GM12878 (cell line): ENCODE measurements around the gene NOL11. TPM values are rescaled to one million over a fixed set of nuclear protein-coding genes. Genes with fewer than 3 reads are reported as not detected.

Experiments
- ATAC-seq: fragments of 200-7000 bp; cut with Tn5 transposase; 3 replicates; pipeline ENCODE4 v1.9.1; 2020; ENCODE audit warnings: mild to moderate bottlenecking, moderate library complexity
- BruUV-seq: library from RNA; stranded (reverse); fragments of 400-500 nt; replicated peaks from 2 replicates; lab custom pipeline; 2021; lab: Mats Ljungman, UMichigan
- CTCF ChIA-PET: fragments of 300-600 bp; sonication (Branson Sonifier 250); formaldehyde crosslinking; extraction: SDS; loops from one replicate; lab custom pipeline; 2021; ENCODE audit warnings: inconsistent platforms; lab: Yijun Ruan, JAX
- POLR2A ChIA-PET: fragments of 350-600 bp; formaldehyde crosslinking; extraction: SDS; loops from one replicate; lab custom pipeline; 2021; ENCODE audit warnings: inconsistent platforms; lab: Charles Lee
- RAD21 ChIA-PET: fragments of 300-600 bp; sonication (Branson Sonifier 250); formaldehyde crosslinking; loops from one replicate; lab custom pipeline; 2023; ENCODE audit warnings: antibody characterized with exemption; ENCODE audit not compliant: unreplicated experiment; lab: Charles Lee
- SMC1A ChIA-PET: fragments of 300-600 bp; sonication (Branson Sonifier 250); formaldehyde crosslinking; loops from one replicate; lab custom pipeline; 2023; ENCODE audit not compliant: unreplicated experiment, uncharacterized antibody; lab: Charles Lee
- DNase-seq: peaks from one replicate; pipeline ENCODE4 v3.0.0-alpha.2; 2011; ENCODE audit warnings: low read depth, low spot score
- FAIRE-seq: peaks from 3 replicates; lab custom pipeline; 2011; peaks lifted over from hg19 to GRCh38; lab: Jason Lieb, UNC
- H2AFZ ChIP-seq: 2 replicates; pipeline ENCODE4 v1.6.0; 2011; ENCODE audit warnings: low read depth, low read length, control low read depth; ENCODE audit not compliant: control insufficient read depth
- H3K27ac ChIP-seq: 2 replicates; pipeline ENCODE4 v1.5.1; 2011; ENCODE audit warnings: control low read depth; ENCODE audit not compliant: control insufficient read depth, insufficient read depth
- H3K27me3 ChIP-seq, 2 experiments: replicated peaks in 1 of 2; 2 replicates each; pipeline versions ENCODE4 v1.6.0 to v1.6.1; 2011; ENCODE audit warnings: low read length in 1 of 2; ENCODE audit not compliant: control insufficient read depth in 2 of 2, insufficient read depth in 2 of 2
- H3K36me3 ChIP-seq, 2 experiments: 2 replicates each; pipeline ENCODE4 v1.5.1; 2011; ENCODE audit warnings: low read length in 1 of 2; ENCODE audit not compliant: control insufficient read depth in 2 of 2, insufficient read depth in 2 of 2
- H3K4me1 ChIP-seq: 2 replicates; pipeline ENCODE4 v1.6.1; 2011; ENCODE audit warnings: mild to moderate bottlenecking, low read length, moderate library complexity, mixed read lengths; ENCODE audit not compliant: control insufficient read depth, insufficient read depth
- H3K4me2 ChIP-seq: 2 replicates; pipeline ENCODE4 v1.6.0; 2011; ENCODE audit warnings: control low read depth; ENCODE audit not compliant: control insufficient read depth, insufficient read depth
- H3K4me3 ChIP-seq: fragments of 200-600 bp; sonication (generic); 2 replicates; pipeline ENCODE4 v1.5.1; 2016
- H3K79me2 ChIP-seq: 2 replicates; pipeline ENCODE4 v1.6.0; 2011; ENCODE audit warnings: low read length; ENCODE audit not compliant: control insufficient read depth, insufficient read depth
- H3K9ac ChIP-seq: 2 replicates; pipeline ENCODE4 v1.8.0; 2011; ENCODE audit warnings: low read length, control low read depth, mixed read lengths; ENCODE audit not compliant: control insufficient read depth, insufficient read depth
- H3K9me3 ChIP-seq: replicated peaks from 3 replicates; pipeline ENCODE4 v1.5.1; 2011; ENCODE audit warnings: mild to moderate bottlenecking, low read length; ENCODE audit not compliant: control insufficient read depth, insufficient read depth
- H4K20me1 ChIP-seq: 2 replicates; pipeline ENCODE4 v1.6.0; 2011; ENCODE audit not compliant: control insufficient read depth, insufficient read depth
- BHLHE40 ChIP-seq, 2 experiments: fragments of 450-650 bp in 1 of 2; IDR thresholded peaks; 2 replicates each; pipeline ENCODE4 v1.6.1; 2011 to 2017; ENCODE audit warnings: low read depth in 2 of 2, borderline replicate concordance in 1 of 2, improper control_type of control experiment in 1 of 2, low read length in 1 of 2, mild to moderate bottlenecking in 1 of 2
- JUNB ChIP-seq: IDR thresholded peaks from 2 replicates; pipeline ENCODE4 v1.6.1; 2016; ENCODE audit warnings: antibody characterized with exemption, mild to moderate bottlenecking
- KAT2A ChIP-seq: conservative IDR thresholded peaks from 2 replicates; pipeline ENCODE4 v1.6.1; 2011; ENCODE audit warnings: low read depth, low read length; ENCODE audit not compliant: control insufficient read depth
- WGBS: methylation state at CpG from one replicate; pipeline ENCODE4 v1.1.6; 2016; ENCODE audit warnings: low lambda C conversion rate; ENCODE audit not compliant: insufficient replicate concordance, insufficient coverage; ENCODE audit errors: missing lambda C conversion rate; 5-methylcytosine and 5-hydroxymethylcytosine counted together
- in situ Hi-C: fragments of 300-500 bp; cut with MboI; formaldehyde crosslinking; loops from 9 replicates; pipeline ENCODE4 v1.14.3; 2018; ENCODE audit warnings: mixed read lengths
- intact Hi-C: fragments of 100-400 bp; cut with micrococcal nuclease; formaldehyde crosslinking; loops from one replicate; pipeline ENCODE4 v1.14.2; 2022; ENCODE audit not compliant: unreplicated experiment
- polyA plus RNA-seq, 11 experiments: library from polyadenylated mRNA; depleted of rRNA in 4 of 11; unstranded in 6 of 11; stranded (reverse) in 5 of 11; fragments of >200 nt; fragmentation: Nextera tagmentation in 4 of 11; fragmentation: Illumina TruSeq in 1 of 11; extraction: Ambion mirVana in 4 of 11; extraction: Trizol in 1 of 11; gene quantifications; 1 replicate in 1 of 11; 2 replicates in 10 of 11; pipeline versions ENCODE4 v1.2.1 to v1.2.3, GENCODE V29; 2011 to 2016; ENCODE audit warnings: inconsistent platforms in 2 of 11, missing spikeins in 2 of 11, low read depth in 1 of 11
- total RNA-seq, 4 experiments: library from RNA; depleted of rRNA in 3 of 4; stranded (reverse); fragments of >200 nt in 3 of 4; fragmentation: Illumina TruSeq in 1 of 4; extraction: Trizol in 1 of 4; gene quantifications; 2 replicates each; pipeline versions ENCODE4 v1.2.1 to v1.2.3, GENCODE V29; 2013 to 2021
- TF ChIP-seq, protein P1 (sequence below): IDR thresholded peaks from 2 replicates; pipeline ENCODE4 v1.6.1; 2011; ENCODE audit warnings: borderline replicate concordance, low read depth, mild to moderate bottlenecking, moderate library complexity, low read length; ENCODE audit not compliant: insufficient read depth, poor library complexity, severe bottlenecking

The NOL11 gene
- total and polyA plus RNA-seq, 10 of the 15 experiments (the other 5 are each of a cell fraction or from before 2014, with no cell fraction given): 54.8 to 130 (median 94.6) TPM

GRCh38 chr17:67759355-67760171, 41.8 kb downstream of the NOL11 start:
- intact Hi-C loops: no loop called here
- H3K4me3 ChIP-seq: no peak overlapping the region
- no peak for TF ChIP-seq JUNB
- no peak for TF ChIP-seq KAT2A
- TF ChIP-seq, protein P1, sequence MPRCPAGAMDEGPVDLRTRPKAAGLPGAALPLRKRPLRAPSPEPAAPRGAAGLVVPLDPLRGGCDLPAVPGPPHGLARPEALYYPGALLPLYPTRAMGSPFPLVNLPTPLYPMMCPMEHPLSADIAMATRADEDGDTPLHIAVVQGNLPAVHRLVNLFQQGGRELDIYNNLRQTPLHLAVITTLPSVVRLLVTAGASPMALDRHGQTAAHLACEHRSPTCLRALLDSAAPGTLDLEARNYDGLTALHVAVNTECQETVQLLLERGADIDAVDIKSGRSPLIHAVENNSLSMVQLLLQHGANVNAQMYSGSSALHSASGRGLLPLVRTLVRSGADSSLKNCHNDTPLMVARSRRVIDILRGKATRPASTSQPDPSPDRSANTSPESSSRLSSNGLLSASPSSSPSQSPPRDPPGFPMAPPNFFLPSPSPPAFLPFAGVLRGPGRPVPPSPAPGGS: no peak
- TF ChIP-seq BHLHE40 (IDR thresholded peaks at IDR 0.05; ENCODE audit: borderline replicate concordance in 1 of 2, low read depth in 2 of 2, low read length in 1 of 2): no peak
- TF ChIP-seq, all 136 proteins: peak for 0
- no peak for DNase-seq
- ChIA-PET SMC1A (interaction anchor here (0.7 to 1.2 kb wide), 2 partner anchors 16 to 18 kb away, joined by 3 read pairs; no protein-coding TSS in a partner anchor), RAD21 (no interaction called here), POLR2A (interaction anchor here (0.6 kb wide), 1 partner anchor 8 kb away, joined by 4 read pairs; no protein-coding TSS in a partner anchor), CTCF (interaction anchor here (1.1 kb wide), 1 partner anchor 394 kb away, joined by 3 read pairs; no protein-coding TSS in a partner anchor)
- Histone ChIP-seq H3K27me3 (no peaks in the 10 kb centered on the region), H3K79me2 (no peaks in the 10 kb centered on the region), H3K27ac (no peak overlapping the region), H3K36me3 (peaks cover 0 to 4% of the 10 kb centered on the region in 2 experiments; a peak in 1 of 4 replicates), H3K9ac (no peak overlapping the region), H3K4me1 (peaks cover 6% of the 10 kb centered on the region; the same call in 1 of the 2 replicates), H3K9me3 (no peaks in the 10 kb centered on the region), H2AFZ (no peak overlapping the region), H3K4me2 (no peak overlapping the region), H4K20me1 (no peaks in the 10 kb centered on the region)
- in situ Hi-C loops: no loop called here
- no peak for FAIRE-seq
- ATAC-seq: no peak
- WGBS: 82% methylated on average over 11 of the region's 11 CpGs
- BruUV-seq: no TSS peak
